Testis (tissue), 3 donors: ENCODE data around the gene PRDX6. TPM values are rescaled to one million over a fixed set of nuclear protein-coding genes. Genes with fewer than 3 reads are reported as not detected.

Source experiments
- DNase-seq: peaks from one replicate; pipeline ENCODE4 v3.0.0-alpha.2; 2019
- H3K27ac ChIP-seq, 2 donors: fragments of 200-600 bp; sonication (generic); one replicate each; pipeline ENCODE4 v1.5.1; 2019
- H3K27me3 ChIP-seq: fragments of 200-600 bp; sonication (generic); one replicate; pipeline ENCODE4 v1.5.1; 2019
- H3K36me3 ChIP-seq: fragments of 200-600 bp; sonication (generic); one replicate; pipeline ENCODE4 v1.5.1; 2017; ENCODE audit warnings: low read depth; ENCODE audit errors: missing control alignments
- H3K4me1 ChIP-seq: fragments of 200-600 bp; sonication (generic); one replicate; pipeline ENCODE4 v1.5.1; 2019
- H3K4me3 ChIP-seq, 2 donors: fragments of 200-600 bp; sonication (generic); one replicate each; pipeline ENCODE4 v1.5.1; 2017 to 2019
- H3K9me3 ChIP-seq: fragments of 200-600 bp; sonication (generic); one replicate; pipeline ENCODE4 v1.5.1; 2017
- CTCF ChIP-seq, 3 experiments: fragments of 450-650 bp in 2 of 3; fragments of 200-600 bp in 1 of 3; sonication (generic) in 1 of 3; IDR thresholded peaks; one replicate each; pipeline ENCODE4 v1.5.1; 2016 to 2019; ENCODE audit warnings: antibody characterized with exemption in 3 of 3, mild to moderate bottlenecking in 2 of 3, moderate library complexity in 1 of 3
- POLR2A ChIP-seq: fragments of 450-650 bp; IDR thresholded peaks from one replicate; pipeline ENCODE4 v1.6.1; 2017; ENCODE audit warnings: antibody characterized with exemption, mild to moderate bottlenecking, moderate library complexity
- WGBS, 2 donors: methylation state at CpG; one replicate each; pipeline ENCODE4 v1.1.5; 2018; 5-methylcytosine and 5-hydroxymethylcytosine counted together
- intact Hi-C: fragments of 100-400 bp; cut with DNase I; formaldehyde crosslinking; loops from one replicate; pipeline ENCODE4 v1.15.1; 2023; ENCODE audit warnings: low total_unique reads
- polyA plus RNA-seq: library from polyadenylated mRNA; stranded (reverse); fragments of 350-450 nt; fragmentation: Illumina TruSeq; extraction: RNeasy Lipid Tissue Mini Kit (QIAGEN cat#74804); gene quantifications from one replicate; pipeline ENCODE4 v1.2.3, GENCODE V29; 2014; ENCODE audit warnings: low read depth, low replicate concordance; ENCODE audit not compliant: insufficient read depth
- total RNA-seq, 2 donors: library from RNA; depleted of rRNA; stranded (reverse); fragments of >200 nt; gene quantifications; one replicate each; pipeline ENCODE4 v1.2.3, GENCODE V29; 2016

PRDX6 gene
- total and polyA plus RNA-seq, 3 donors from 2014 or later = 376 to 458 (median 385) TPM

GRCh38 chr1:173482683-173483082 lies 5.5 kb downstream of the PRDX6 start:
- no peak overlapping the region for H3K4me3 ChIP-seq
- intact Hi-C loops = no loop called here
- no peak overlapping the region for H3K27ac ChIP-seq
- no peaks in the 10 kb centered on the region for H3K27me3 ChIP-seq
- no peak for DNase-seq
- no peaks in the 10 kb centered on the region for H3K36me3 ChIP-seq
- TF ChIP-seq CTCF (IDR thresholded peaks at IDR 0.05) (no peak), POLR2A (no peak)
- WGBS, 2 donors = 55 to 67% methylated on average over 1 of the region's 1 CpG
- no peaks in the 10 kb centered on the region for H3K9me3 ChIP-seq
- H3K4me1 ChIP-seq = peaks cover 18% of the 10 kb centered on the region

- DNase-seq = no peak
- Histone ChIP-seq H3K36me3 (no peaks in the 10 kb centered on the region), H3K27me3 (no peaks in the 10 kb centered on the region), H3K9me3 (no peaks in the 10 kb centered on the region), H3K4me1 (peaks cover 18% of the 10 kb centered on the region), H3K27ac (no peak overlapping the region), H3K4me3 (no peak overlapping the region)
- TF ChIP-seq POLR2A (no peak), CTCF (IDR thresholded peaks at IDR 0.05) (no peak)
- intact Hi-C loops = no loop called here
- 84 to 86% methylated on average over 2 of the region's 2 CpGs for WGBS, 2 donors
Observed at GRCh38 chr1:173484276-173484675, 7.1 kb downstream of the PRDX6 start.

- Histone ChIP-seq H3K27ac (no peak overlapping the region), H3K4me3 (no peak overlapping the region), H3K9me3 (no peaks in the 10 kb centered on the region), H3K36me3 (no peaks in the 10 kb centered on the region), H3K27me3 (no peaks in the 10 kb centered on the region), H3K4me1 (peaks cover 6% of the 10 kb centered on the region)
- 80 to 87% methylated on average over 7 of the region's 7 CpGs for WGBS, 2 donors
- intact Hi-C loops = no loop called here
- TF ChIP-seq CTCF (IDR thresholded peaks at IDR 0.05) = no peak
- TF ChIP-seq POLR2A = no peak
- DNase-seq = no peak
Observed at GRCh38 chr1:173485401-173485800, 8.3 kb downstream of the PRDX6 start.

GRCh38 chr1:173488001-173488400 lies 10.9 kb downstream of the PRDX6 start:
- H3K27me3 ChIP-seq = no peaks in the 10 kb centered on the region
- TF ChIP-seq POLR2A = no peak
- no peak for TF ChIP-seq CTCF (IDR thresholded peaks at IDR 0.05)
- no peak overlapping the region for H3K4me3 ChIP-seq
- DNase-seq = no peak
- intact Hi-C loops = no loop called here
- H3K9me3 ChIP-seq = no peaks in the 10 kb centered on the region
- no peaks in the 10 kb centered on the region for H3K4me1 ChIP-seq
- H3K27ac ChIP-seq = no peak overlapping the region
- WGBS, 2 donors = 85 to 86% methylated on average over 2 of the region's 2 CpGs
- H3K36me3 ChIP-seq = no peaks in the 10 kb centered on the region

- intact Hi-C loops = no loop called here
- no peak for DNase-seq
- Histone ChIP-seq H3K27me3 (no peaks in the 10 kb centered on the region), H3K9me3 (no peaks in the 10 kb centered on the region), H3K4me1 (no peaks in the 10 kb centered on the region), H3K4me3 (no peak overlapping the region), H3K27ac (no peak overlapping the region), H3K36me3 (no peaks in the 10 kb centered on the region)
- TF ChIP-seq CTCF (IDR thresholded peaks at IDR 0.05) (no peak), POLR2A (no peak)
- WGBS, 2 donors = 88 to 92% methylated on average over 5 of the region's 5 CpGs
Observed at GRCh38 chr1:173489149-173489600, 12.0 kb downstream of the PRDX6 start.
